Dedifferentiated amniotic fluid mesenchymal stem cell (primary cell): ENCODE data around the gene RHOXF1.
"Not testable (repeated sequence)": the region's sequence is repeated elsewhere in the genome, so short reads cannot be mapped to it uniquely, and the experiment has no call there.

ENCODE experiments used
- DNase-seq: peaks from one replicate; pipeline ENCODE4 v3.0.0-alpha.2; 2016; ENCODE audit errors: extremely low spot score

RHOXF1 gene

DNA sequence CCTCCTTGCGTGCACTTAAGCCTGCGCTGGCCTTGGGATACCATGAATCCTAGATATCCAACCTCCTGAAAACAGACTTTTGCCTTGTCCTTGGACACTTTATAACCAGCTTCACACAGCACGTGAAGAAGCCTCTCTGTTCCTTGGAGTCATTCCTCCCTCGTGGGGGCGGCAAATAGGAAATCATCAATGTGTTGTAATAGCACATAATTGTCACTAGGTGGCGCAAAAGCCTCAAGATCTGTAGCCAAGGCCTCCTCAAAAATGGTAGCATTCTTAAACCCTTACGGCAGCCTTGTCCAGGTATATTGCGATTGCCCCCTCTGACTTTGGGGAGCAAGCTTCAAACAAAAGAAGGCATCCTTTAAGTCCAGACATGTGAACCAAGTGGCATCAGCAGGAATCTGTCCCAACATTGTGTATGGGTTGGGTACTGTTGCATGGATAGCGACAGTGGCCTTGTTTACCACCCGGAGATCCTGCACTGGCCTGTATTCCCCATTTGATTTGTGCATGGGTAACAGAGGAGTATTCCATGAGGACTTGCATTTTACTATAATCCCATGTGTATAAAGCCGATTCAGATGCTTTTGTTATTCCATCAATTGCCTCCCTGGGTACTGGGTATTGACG, 30.0 kb downstream of the RHOXF1 start:
- DNase-seq: not testable (repeated sequence)

DNA sequence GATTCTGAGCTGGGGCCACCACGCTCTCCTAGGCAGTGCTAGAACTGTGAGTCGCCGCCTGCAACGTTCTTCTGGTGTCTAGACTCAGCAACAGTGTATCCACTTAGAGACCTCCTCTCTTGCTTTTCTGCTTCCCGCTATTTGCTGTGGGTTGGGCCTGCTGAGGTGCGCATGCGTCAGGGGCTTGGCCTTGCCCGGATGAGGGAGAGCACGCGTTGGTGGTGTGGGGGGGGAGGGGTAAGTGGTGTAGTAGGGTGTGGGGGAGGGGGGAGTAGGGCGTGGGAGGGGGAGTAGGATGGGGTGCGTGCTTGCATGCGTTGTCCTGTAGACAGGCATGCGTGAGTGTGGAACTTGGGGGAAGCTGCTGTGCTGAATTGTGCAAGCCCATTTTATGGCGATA, 38.1 kb downstream of the RHOXF1 start, which contains the start of gene RHOXF2B:
RHOXF2B (minus strand) TSS at position 101 of the 400 bp plus-strand sequence. CDS start 138 bp downstream, outside the sequence.
- not testable (repeated sequence) for DNase-seq

DNA sequence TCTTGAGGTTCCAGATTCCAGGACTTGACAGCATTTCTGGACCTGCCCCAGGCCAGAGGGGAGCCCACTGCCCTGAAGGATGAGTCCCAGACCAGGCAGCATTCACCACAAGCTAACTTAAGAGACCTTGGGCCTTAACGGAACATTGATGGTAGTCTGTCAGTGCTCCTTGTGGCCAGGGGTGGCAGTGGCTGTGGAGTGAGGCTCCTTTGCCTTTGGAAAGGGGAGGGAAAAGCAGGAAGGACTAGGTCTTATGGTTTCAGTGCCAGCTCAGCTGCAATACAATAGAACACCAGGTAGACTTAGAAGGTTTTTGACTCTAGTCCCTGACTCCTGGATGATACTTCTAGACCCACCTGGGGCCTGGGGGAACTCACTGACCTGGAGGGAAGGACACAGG, 49.5 kb downstream of the RHOXF1 start:
- not testable (repeated sequence) for DNase-seq
